ENCODE results near the gene PLB1.
A peak's percentile ranks its signal among the peaks of the same experiment; 100 is the strongest.
"Not testable (repeated sequence)": the region's sequence is repeated elsewhere in the genome, so short reads cannot be mapped to it uniquely, and the experiment has no call there.

PLB1 gene

GRCh38 chr2:28543316-28544035, 47.6 kb downstream of the PLB1 start:
- no peak for DNase-seq

DNA sequence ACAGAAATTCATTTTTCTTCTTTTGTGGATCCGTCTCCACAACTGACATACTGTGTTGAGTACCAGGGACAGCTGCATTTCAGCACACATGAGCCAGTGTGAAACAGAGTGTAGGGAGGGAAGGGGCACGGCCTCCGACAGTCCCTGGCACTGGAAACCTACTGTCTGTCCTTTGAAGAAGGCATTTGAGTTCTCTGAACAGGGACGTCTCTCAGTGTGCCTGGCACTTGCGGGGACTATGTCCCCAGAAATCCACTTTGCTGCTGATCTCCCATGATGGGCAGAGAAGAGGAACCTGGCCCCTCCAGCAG, 48.1 kb downstream of the PLB1 start:
- DNase-seq: no peak

- no peak for DNase-seq
Measured at GRCh38 chr2:28544405-28544921, 48.6 kb downstream of the PLB1 start.

GRCh38 chr2:28544922-28545589, 49.2 kb downstream of the PLB1 start:
- peak; percentile 6 to 8 for DNase-seq

DNA sequence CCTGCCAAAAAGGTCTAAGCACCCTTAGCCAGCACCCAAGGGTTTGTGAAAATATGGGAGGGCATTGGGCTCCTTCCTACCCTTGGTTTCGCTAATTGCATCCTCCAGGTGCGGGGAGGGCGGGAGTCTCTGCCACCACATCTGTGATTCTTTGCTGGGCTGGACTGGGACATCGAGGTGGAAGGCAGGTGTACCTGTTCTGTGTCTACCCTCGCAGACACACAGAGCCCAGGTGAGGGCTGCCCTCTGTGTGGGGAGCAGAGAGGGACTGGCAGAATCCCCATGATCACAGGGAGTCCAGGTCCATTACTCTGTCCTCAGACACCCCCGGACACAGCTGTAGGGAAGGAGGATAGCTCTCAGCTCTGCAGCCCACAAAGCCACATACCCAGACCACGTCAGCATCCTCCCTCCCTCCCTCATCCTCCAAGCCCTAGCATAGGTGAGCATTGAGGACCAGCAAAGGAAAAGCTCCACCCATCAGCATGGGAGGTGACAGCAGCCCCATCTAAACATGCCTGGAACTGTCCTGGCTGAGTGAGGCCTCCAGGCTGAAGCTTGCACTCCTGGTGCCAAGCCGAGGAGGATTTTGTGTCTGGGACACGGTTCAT, 49.8 kb downstream of the PLB1 start:
- DNase-seq: peak; percentile 6 to 11

- DNase-seq: no peak
Measured at GRCh38 chr2:28546242-28546641, 50.4 kb downstream of the PLB1 start.

- no peak for DNase-seq
Measured at GRCh38 chr2:28547223-28547860, 51.5 kb downstream of the PLB1 start.

DNA sequence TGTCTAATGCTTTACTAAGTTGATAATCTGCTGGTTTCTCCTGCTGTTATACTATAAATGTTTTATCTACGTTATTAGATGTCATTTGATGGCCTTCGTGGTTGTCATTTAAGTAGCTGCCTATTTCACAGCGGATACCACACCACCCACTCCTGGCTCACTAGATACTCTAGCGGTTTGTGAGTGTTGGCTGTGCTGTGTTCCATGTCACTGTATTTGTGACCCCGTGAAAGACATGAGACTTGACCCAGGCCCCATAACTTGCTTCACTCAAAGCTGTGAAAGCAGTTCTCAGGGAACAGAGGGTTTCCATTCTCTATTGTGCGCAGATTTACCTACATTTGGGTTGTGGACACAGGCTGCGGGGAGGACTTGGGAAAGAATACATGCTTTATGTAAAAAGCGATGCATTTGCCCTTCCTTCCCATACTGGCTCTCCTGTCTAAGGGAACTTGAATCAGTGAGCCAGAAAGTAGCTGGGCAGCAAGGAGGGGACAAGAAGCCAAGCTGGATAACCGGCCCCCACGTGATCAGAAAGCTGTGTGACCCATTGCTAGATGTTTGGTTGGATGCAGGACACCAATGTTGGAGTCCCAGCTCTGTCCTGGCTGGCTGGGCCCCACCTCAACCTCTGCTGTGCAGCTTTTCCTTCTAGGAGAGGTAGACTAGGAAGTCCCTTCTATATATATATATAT, 52.2 kb downstream of the PLB1 start:
- no peak for DNase-seq

GRCh38 chr2:28550345-28550744, 54.5 kb downstream of the PLB1 start:
- DNase-seq: not testable (repeated sequence)

- DNase-seq: no peak
Measured at GRCh38 chr2:28552045-28552823, 56.4 kb downstream of the PLB1 start.

DNA sequence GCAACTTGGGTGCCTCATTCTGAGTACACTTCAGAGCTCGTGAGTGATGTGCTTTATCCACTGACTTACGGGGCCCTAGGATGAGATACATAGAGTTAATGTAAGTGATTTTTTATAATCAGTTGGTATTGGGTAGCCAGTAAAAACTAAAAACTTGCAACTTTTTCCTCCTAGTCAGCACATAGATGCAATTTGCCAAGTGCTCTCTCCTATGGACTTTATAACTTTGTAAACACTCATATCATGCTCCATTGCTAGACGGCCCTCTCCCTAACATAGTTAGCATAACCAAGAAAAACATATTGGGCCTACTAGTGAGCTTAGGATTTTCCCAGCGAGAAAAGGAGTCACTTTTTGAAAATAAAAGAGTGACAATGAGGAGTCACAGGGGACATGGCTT, 60.4 kb downstream of the PLB1 start:
- no peak for DNase-seq

- DNase-seq: no peak
Measured at GRCh38 chr2:28557389-28558131, 61.7 kb downstream of the PLB1 start.

- no peak for DNase-seq
Measured at GRCh38 chr2:28558158-28558820, 62.4 kb downstream of the PLB1 start.

DNA sequence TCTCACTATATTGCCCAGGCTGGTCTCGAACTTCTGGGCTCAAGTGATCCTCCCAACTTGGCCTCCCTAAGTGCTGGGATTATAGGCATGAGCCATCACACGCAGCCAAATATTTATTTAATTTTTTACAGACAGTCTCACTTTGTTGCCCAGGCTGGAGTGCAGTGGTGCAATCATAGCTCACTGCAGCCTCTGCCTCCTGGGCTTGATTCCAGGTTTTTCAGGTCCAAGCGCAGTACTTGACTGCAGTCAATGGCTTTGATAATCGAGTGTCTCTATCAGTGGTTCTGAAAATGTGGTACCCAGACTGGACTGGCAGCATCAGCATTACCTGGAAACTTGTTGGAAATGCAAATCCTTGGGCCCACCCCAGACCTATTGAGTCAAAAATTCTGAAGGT, 63.1 kb downstream of the PLB1 start:
- no peak for DNase-seq

DNA sequence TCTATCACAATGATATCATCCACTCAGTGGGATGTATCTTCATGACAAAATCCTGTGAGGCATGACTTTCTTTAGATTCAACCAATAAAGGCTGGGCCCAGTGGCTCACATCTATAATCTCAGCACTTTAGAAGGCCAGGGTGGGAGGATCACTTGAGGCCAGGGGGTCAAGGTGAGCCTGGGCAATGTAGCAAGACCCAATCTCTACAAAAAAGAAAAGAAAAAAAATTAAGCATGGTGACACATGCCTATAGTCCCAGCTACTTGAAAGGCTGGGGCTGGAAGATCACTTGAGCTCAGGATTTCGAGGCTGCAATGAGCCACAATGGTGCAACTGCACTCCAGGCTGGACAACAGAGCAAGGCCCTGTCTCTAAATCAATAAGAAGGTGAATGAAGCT, 68.0 kb downstream of the PLB1 start:
- no peak for DNase-seq

GRCh38 chr2:28564346-28564745, 68.5 kb downstream of the PLB1 start:
- no peak for DNase-seq

DNA sequence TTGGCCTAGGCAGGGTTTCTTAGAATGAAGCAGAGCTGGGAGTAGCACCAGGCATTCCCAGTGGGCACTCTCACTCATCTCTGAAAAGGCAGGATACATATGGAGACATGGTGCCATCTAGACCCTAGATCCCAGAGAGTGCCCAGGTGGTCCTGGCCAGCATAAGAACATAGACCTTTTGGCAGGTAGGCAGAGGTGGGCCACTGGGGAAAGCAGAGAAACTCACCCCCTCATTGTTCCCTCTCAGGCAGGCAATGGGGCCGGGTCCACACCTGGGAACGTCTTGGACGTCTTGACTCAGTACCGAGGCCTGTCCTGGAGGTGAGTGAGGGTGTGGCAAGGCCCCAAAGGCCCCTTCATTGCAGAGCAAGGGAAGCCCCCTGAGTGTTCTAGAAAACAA, 69.2 kb downstream of the PLB1 start:
- no peak for DNase-seq

DNA sequence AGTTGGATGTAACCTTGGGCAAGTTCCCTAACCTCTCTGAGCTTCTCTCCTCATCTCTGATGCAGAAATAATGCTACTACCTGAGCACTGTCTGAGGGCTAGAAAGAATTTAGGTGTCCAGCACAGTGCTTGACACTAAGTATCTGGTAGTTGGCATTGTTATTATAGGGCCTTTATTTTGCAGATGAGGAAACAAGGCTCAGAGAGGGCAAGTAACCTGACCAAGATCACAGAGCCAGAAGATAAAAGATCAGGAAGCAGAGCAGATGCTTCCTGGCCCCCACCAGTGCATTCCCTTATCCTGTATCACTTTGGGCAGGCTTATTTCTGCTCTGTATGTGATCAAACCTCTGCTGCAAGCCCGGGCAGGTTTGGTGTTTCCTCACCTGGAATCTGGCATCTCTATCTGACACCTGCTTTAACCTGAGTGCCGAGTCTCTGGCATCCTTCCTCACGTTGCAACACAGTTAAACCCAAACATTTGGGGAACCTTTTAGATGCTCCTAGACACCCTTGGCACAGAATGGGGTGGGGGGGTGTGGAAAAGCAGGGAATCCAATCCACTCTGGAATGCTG, 69.9 kb downstream of the PLB1 start:
- DNase-seq: no peak

DNA sequence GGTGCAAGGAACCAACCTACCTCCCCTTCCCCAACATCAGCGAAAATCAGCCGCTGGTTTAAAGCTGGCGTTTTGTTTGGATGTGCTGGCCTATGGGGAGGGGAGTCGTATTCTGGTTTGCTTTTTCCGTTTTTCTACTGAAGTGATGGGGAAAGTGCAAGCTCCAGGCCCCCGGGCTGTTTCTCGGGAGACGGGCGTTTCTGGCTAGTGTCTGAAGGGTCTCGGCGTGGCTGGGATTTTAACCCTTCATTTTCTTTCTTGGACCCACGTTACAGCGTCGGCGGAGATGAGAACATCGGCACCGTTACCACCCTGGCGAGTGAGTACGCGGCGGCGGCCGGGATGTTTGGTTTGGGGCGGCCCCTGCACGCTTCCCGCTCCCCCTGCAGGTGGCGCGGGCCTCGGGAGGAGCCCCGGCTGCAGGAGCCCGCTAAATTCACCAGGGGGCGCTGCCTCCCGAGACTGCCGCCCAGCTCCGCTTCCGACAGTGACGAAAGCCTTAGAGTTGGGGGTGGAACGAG, 70.7 kb downstream of the PLB1 start:
- DNase-seq: peak; percentile 87 to 91

DNA sequence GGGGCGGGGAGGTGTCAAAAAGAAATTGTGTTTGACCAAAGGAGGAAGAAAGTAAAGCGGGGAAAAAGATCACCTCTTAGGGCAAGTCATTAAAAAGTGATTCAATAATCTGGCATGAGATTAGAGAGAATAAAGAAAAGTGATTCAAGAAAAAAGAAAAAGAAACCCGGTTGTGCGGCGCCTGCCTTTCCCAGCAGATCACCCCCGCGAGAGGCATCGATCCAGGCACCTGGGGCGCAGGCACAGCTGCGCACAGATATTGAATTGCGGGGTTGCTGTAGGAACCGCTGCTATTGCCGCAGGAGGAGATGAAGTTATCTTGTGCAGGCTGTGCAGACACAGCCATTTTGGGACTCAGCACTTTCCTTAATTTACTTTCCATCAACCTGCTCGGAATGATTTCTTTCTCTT, 71.2 kb downstream of the PLB1 start:
- DNase-seq: no peak
